Cardiac muscle cell (in vitro differentiated cells and primary cell): ENCODE measurements around the gene TOMM34. TPM values are rescaled to one million over a fixed set of nuclear protein-coding genes. Genes with fewer than 3 reads are reported as not detected.

Experiments used
- DNase-seq, 2 donors: peaks; one replicate each; pipeline versions ENCODE4 v3.0.0 to v3.0.0-alpha.2; 2010 to 2017; ENCODE audit warnings: low read depth in 1 of 2, low spot score in 1 of 2
- H3K27ac ChIP-seq: fragments of 200-600 bp; sonication (generic); 2 replicates; pipeline ENCODE4 v1.5.1; 2016
- H3K27me3 ChIP-seq: fragments of 200-600 bp; sonication (generic); 2 replicates; pipeline ENCODE4 v1.6.0; 2016; ENCODE audit warnings: control low read depth
- H3K36me3 ChIP-seq: fragments of 200-600 bp; sonication (generic); 2 replicates; pipeline ENCODE4 v1.5.1; 2016; ENCODE audit warnings: control low read depth
- H3K4me1 ChIP-seq: fragments of 200-600 bp; sonication (generic); 2 replicates; pipeline ENCODE4 v1.8.1; 2017; ENCODE audit warnings: low read depth, mild to moderate bottlenecking, mixed run types
- H3K4me3 ChIP-seq: fragments of 200-600 bp; sonication (generic); 2 replicates; pipeline ENCODE4 v1.5.1; 2016; ENCODE audit warnings: mild to moderate bottlenecking
- H3K9me3 ChIP-seq: fragments of 200-600 bp; sonication (generic); 2 replicates; pipeline ENCODE4 v1.5.1; 2017; ENCODE audit warnings: low read depth, mild to moderate bottlenecking, control low read depth
- CTCF ChIP-seq: IDR thresholded peaks from 2 replicates; pipeline ENCODE4 v1.5.1; 2012; ENCODE audit warnings: low read depth, mild to moderate bottlenecking, low read length
- polyA plus RNA-seq: library from polyadenylated mRNA; unstranded; fragments of >200 nt; fragmentation: Nextera tagmentation; extraction: Ambion mirVana; gene quantifications from 2 replicates; pipeline ENCODE4 v1.2.1, GENCODE V29; 2016
- total RNA-seq: library from RNA; depleted of rRNA; stranded (reverse); fragments of >200 nt; gene quantifications from 2 replicates; pipeline ENCODE4 v1.2.3, GENCODE V29; 2016

Gene TOMM34
- total and polyA plus RNA-seq, 2 experiments from 2014 or later: 79.2 to 107 TPM

- Histone ChIP-seq H3K36me3 (peaks cover 30% of the 10 kb centered on the region), H3K4me3 (no peak overlapping the region)
Observed at GRCh38 chr20:44941120-44941691, 19.0 kb downstream of the TOMM34 start.

GRCh38 chr20:44938637-44939036, 21.6 kb downstream of the TOMM34 start:
- Histone ChIP-seq H3K36me3 (peaks cover 23% of the 10 kb centered on the region), H3K27ac (no peak overlapping the region), H3K4me1 (no peaks in the 10 kb centered on the region), H3K9me3 (no peaks in the 10 kb centered on the region), H3K4me3 (no peak overlapping the region), H3K27me3 (no peaks in the 10 kb centered on the region)
- DNase-seq: no peak
- no peak for TF ChIP-seq CTCF

More at GRCh38 chr20:44941120-44941691, 19.0 kb downstream of the TOMM34 start:
- no peaks in the 10 kb centered on the region for H3K4me1 ChIP-seq
- no peaks in the 10 kb centered on the region for H3K27me3 ChIP-seq
- no peak for TF ChIP-seq CTCF
- no peak for DNase-seq
- no peak overlapping the region for H3K27ac ChIP-seq
- H3K9me3 ChIP-seq: no peaks in the 10 kb centered on the region

- H3K4me1 ChIP-seq: no peaks in the 10 kb centered on the region
- no peak overlapping the region for H3K27ac ChIP-seq
- DNase-seq: no peak
- H3K27me3 ChIP-seq: no peaks in the 10 kb centered on the region
- no peak overlapping the region for H3K4me3 ChIP-seq
- H3K36me3 ChIP-seq: peaks cover 11% of the 10 kb centered on the region
- H3K9me3 ChIP-seq: no peaks in the 10 kb centered on the region
- TF ChIP-seq CTCF: no peak
Observed at GRCh38 chr20:44936510-44936909, 23.7 kb downstream of the TOMM34 start.

- H3K27ac ChIP-seq: no peak overlapping the region
- TF ChIP-seq CTCF: no peak
- no peak for DNase-seq
- H3K36me3 ChIP-seq: peaks cover 11% of the 10 kb centered on the region
- H3K4me3 ChIP-seq: no peak overlapping the region
- H3K9me3 ChIP-seq: no peaks in the 10 kb centered on the region
- H3K4me1 ChIP-seq: no peaks in the 10 kb centered on the region
- H3K27me3 ChIP-seq: no peaks in the 10 kb centered on the region
Observed at GRCh38 chr20:44932916-44933315, 27.3 kb downstream of the TOMM34 start.

GRCh38 chr20:44931911-44932310, 28.3 kb downstream of the TOMM34 start:
- TF ChIP-seq CTCF: no peak
- Histone ChIP-seq H3K27me3 (no peaks in the 10 kb centered on the region), H3K27ac (no peak overlapping the region), H3K36me3 (peaks cover 11% of the 10 kb centered on the region), H3K4me1 (no peaks in the 10 kb centered on the region), H3K9me3 (no peaks in the 10 kb centered on the region), H3K4me3 (no peak overlapping the region)
- DNase-seq: no peak
